Non-pigmented ciliary epithelial cell (primary cell): ENCODE data around the gene PROK1.
A peak's percentile ranks its signal among the peaks of the same experiment; 100 is the strongest.
"Not testable (repeated sequence)": the region's sequence is repeated elsewhere in the genome, so short reads cannot be mapped to it uniquely, and the experiment has no call there.

Source experiments
- DNase-seq: peaks from one replicate; pipeline ENCODE4 v3.0.0-alpha.2; 2010; ENCODE audit warnings: low read depth

PROK1 gene, protein sequence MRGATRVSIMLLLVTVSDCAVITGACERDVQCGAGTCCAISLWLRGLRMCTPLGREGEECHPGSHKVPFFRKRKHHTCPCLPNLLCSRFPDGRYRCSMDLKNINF

DNA sequence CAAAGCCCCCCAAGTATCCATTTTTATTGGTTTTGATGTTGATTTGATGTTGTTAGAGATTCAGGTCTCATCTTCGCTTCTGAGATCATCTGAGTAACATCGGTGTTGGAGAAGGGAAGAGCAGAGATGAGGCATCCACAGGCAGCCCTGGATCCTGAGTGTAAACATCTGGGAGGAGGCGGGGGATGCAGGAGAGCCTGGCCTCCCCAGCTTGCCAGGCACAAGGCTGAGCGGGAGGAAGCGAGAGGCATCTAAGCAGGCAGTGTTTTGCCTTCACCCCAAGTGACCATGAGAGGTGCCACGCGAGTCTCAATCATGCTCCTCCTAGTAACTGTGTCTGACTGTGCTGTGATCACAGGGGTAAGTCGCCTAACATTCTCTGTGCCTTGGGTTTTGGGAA lies at the start of gene PROK1:
TSS of gene PROK1 (plus strand) at position 221 of the 400 bp plus-strand sequence. CDS start at position 289, 68 bp downstream.
- DNase-seq, result no peak

GRCh38 chr1:110403805-110404204 lies 47.1 kb upstream of the PROK1 start:
- no peak for DNase-seq

DNA sequence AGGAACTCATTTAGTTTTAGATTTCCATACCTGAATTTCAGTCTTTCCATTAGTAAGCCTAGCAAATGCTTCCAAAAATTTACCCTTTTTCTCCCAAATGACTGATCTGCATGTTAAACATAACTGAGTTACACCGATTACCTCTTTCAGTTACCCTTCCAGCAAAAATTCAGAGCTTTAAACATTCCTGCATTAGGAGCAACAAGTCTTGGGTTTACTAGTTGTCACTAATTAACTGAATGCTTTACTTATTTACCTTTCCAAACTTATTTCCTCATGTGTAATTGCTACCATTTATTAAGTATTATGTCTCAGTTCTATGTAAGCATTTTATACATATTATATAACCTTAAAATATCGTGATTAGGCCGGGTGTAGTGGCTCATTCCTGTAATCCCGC lies 46.5 kb upstream of the PROK1 start:
- no peak for DNase-seq

DNA sequence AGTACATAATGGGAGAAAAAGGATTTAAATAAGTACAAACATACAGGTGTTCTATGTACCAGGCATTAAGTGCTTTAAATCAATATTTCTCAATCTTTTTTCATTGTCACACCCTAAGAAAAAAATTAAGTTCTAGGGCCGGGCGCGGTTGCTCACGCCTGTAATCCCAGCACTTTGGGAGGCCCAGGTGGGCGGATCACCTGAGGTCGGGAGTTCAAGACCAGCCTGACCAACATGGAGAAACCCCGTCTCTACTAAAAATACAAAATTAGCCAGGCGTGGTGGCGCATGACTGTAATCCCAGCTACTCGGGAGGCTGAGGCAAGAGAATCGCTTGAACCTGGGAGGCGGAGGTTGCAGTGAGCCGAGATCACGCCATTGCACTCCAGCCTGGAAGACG lies 44.5 kb upstream of the PROK1 start:
- DNase-seq, result not testable (repeated sequence)

- DNase-seq, result peak; percentile 44
These were observed 43.4 kb upstream of the PROK1 start, which contains the start of gene LAMTOR5 for GRCh38 chr1:110407260-110408210. LAMTOR5 (minus strand) TSS chr1:110407694; CDS start chr1:110407620, 74 bp downstream.

- DNase-seq, result no peak
These were observed 42.5 kb upstream of the PROK1 start for GRCh38 chr1:110408488-110408887.

DNA sequence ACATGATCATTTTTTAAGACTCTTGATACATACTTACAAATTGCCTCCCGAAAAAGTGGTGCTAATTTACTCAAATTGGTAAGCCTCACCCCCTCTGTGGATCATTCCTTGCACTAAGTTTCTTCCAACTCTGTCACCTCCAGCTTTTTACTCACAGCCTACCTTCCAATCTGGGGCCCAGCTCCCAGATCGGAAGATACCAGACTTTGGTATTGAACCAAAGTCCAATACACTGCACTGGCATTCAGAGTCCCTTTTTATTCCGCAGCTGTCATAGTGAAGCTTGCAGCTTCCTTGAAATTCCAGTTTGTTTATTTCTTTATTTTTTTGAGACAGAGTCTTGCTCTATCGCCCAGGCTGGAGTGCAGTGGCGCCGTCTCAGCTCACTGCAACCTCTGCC lies 41.6 kb upstream of the PROK1 start:
- no peak for DNase-seq

DNA sequence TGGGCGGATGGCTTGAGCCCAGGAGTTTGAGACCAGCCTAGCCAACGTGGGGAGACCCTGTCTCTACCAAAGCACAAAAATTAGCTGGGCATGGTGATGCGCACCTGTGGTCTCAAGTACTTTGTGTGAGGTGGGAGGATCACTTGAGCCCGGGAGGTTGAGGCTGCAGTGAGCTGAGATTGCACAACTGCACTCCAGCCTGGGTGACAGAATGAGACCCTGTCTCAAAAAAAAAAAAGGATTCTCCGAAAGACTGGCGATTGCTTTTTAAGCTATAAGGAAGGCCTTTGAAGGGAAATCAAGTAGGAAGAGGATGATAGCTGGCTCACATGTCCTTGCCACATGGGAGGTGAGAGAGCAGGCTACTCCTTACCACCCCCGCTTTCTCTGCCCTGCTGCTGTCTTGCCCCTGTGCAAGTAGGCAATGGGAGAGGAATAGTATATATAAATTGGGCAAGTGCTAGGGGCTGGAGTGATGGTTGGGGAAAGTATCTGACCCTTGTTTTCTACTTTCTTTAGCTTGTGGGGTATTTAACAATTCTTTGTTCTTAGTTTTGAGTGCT lies 39.7 kb upstream of the PROK1 start:
- DNase-seq, result no peak

DNA sequence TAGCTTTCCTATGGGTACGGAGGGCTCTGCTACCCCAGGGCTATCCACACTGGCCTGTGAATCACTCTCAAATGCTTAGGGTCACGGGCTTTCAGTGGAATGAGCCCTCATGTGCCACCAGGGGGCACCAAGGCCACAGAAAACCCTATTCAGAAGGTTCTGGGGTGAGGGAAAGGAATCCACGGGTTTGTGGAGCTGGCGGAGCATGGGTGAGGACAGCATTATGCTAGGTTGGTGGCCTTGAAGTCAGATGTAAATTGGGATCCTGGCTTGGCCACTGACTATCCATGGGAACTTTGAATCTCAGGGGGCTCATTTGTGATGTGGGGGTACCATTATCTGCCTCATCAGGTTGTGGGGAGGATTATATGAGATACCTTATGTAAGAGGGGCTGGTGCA lies 38.4 kb upstream of the PROK1 start:
- peak; percentile 30 for DNase-seq

- DNase-seq, result not testable (repeated sequence)
These were observed 37.9 kb upstream of the PROK1 start for GRCh38 chr1:110413045-110413444.

DNA sequence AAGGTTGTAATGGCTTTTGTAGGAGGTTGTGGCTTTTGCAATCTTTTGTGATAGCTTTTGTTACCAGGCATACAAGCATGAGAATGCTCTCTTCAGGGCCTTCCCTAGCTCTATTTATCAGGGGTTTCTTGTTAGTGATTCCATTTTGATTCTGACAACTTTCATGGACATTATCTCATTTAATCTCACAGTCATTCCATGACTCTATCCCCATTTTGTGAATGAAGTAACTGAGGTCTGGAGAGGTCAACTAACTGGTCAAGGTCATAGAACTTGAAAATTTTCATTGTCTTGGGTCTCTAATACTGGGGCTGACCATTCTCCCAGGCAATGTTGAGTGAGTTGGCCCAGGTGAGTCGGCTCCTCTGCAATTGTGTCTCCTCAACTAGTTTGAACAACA lies 32.2 kb upstream of the PROK1 start:
- DNase-seq, result no peak

- DNase-seq, result no peak
These were observed 30.8 kb upstream of the PROK1 start for GRCh38 chr1:110420023-110420662.

- peak; percentile 22 for DNase-seq
These were observed 29.8 kb upstream of the PROK1 start for GRCh38 chr1:110420874-110421793.

DNA sequence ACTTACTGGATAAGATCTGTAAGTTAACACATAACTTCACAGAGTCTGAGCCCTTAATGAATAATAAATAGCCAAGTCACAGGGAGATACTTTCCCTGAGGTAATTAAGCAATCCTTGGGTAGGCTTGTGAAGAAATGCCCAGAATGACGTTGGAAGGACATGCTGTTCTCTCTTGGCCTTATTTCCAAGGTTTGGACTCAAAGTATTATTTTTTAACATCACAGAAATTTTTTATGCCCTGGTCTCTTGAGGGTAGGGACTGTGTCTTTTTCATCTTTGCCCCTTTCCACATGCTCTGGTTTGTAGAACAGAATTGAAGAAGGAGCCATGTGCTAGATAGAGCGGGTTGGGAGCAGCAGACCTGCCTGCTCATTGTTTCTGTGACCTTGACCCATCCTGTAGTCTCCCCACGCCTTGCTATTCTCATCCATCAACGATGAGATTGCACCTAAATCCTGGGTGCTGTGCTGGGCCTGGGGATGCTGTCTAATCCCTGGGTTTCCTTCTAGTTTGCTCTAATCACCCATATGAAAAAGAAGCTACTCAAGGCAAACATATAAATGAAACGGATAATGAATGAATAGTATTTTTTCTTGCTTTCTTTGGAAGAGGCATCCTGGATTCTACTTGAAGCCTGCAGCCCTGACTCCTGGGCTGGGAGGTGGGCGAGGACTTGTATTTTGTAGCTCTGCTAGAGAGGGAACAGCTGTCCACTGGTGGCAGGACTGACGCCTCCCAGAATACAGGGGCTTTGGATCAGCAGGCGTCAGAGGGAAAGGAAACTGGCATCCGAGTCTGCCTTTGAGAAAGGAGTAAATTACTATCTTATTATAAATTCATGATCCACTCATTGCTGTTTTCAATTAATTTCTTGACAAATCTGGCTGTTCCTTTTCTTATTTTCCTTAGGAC lies 26.0 kb upstream of the PROK1 start:
- no peak for DNase-seq

DNA sequence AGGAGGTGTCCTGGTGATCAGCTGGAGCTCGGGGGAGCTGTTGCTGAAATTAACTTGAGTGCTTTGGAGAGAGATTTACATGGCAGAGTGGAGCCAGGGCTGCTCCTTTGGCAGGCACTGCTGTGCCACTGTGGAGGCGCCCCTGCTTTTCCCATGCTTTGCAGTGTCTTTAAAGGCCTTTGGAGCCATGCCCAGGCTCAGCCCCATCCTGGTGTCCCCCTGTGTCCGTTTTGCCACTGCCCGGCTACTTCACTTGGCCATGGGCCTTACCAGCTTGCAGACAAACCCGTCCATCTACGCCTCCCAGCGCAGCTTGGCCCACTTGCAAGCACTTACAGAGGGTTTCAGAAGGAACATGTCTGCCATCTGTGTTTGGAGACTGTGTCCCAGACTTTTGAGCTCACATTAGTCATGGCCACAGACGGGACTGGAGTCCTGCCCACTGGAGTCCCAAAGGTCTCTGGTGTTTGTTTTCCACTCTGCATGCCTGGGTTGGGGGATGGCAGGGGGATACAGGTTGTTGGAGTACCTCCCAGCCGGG lies 25.3 kb upstream of the PROK1 start:
- DNase-seq, result no peak

GRCh38 chr1:110426854-110427253 lies 24.1 kb upstream of the PROK1 start:
- no peak for DNase-seq

DNA sequence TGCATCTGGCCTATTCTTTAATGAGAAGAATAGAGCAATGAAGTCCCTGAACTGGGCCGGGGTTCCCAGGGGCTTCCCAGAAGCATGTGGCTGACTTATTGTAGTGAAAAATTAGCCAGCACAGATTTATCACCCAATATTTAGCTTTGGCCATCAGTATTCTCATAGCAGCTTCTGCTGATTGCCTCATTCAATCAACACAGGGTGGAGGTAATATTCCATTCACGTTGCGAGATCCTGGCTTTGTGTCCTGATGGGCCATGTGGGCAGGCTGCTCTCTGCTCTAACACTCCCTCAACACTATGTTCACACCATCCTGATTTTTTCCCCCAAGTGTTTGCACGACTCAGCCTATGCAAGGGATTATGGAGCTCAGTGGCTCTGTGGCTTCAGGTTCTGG lies 22.0 kb upstream of the PROK1 start:
- DNase-seq, result no peak

DNA sequence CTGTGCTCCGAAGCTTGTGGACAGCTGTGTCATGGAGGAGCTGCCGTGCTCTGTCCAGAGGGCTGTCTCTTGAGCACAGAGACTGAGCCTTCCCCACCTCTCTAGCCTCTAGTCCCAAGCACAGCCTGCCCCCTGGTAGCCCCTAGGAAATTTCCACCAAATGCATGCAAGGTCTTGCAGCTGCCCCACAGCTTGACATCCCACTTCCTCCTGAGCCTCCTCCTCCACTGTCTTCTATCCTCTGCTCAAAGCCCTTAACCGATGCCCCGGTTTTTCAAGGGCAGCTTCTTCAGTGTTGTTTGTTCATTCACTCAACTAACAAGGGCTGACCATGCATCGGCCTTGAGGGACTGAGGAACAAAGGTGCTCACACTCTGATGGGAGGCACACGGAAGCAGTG lies 20.6 kb upstream of the PROK1 start:
- no peak for DNase-seq

DNA sequence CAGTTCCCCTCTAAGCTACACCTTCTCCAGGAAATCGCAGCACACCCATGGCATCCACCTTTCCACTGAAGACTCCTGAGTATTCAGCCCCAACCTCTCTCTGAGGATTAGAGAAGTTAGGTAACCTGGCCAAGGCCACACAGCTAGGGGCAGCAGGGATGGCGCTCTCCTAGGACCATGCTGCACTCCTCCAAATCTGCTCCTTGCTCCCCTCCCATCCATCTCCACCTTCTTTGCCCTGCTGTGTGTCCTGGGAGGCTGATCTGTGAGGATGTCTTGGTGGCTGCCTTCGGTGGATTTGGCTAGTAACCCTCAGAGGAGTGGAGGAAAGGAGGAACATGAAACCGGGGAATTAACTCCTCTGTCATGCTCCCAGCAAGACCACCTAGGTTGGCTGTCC lies 20.0 kb upstream of the PROK1 start:
- DNase-seq, result no peak

DNA sequence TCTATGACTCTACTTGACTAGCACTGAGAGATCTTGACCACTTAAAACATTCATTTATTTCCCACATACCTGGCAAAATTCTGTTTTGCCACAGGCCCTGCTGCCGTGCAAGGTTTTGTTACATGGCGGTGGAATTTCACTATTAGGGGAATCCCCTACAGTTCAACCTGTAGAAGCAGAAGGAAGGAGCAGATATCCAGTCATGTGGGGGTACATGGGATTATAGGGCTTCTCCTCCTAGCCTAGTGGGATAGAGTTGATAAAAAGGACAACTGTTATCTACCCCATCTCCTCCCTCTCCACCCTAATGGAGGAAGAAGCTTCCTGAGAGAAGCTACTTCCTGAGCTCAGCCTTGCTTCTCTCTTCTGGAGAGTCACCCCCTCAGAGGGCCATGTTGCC lies 17.7 kb upstream of the PROK1 start:
- no peak for DNase-seq
